HepG2 (cell line): ENCODE results near the gene HSCB. TPM values are rescaled to one million over a fixed set of nuclear protein-coding genes. Genes with fewer than 3 reads are reported as not detected.

ENCODE experiments used
- CSRNP1 ChIP-seq: sonication (generic); formaldehyde crosslinking; IDR thresholded peaks from 2 replicates; pipeline ENCODE4 v1.8.1; 2023; ENCODE audit warnings: mild to moderate bottlenecking, missing genetic modification reagents
- DDIT3 ChIP-seq: sonication (generic); formaldehyde crosslinking; IDR thresholded peaks from 2 replicates; pipeline ENCODE4 v1.4.0; 2020; ENCODE audit warnings: mild to moderate bottlenecking, missing genetic modification reagents
- FLYWCH1 ChIP-seq: sonication (generic); formaldehyde crosslinking; IDR thresholded peaks from 2 replicates; pipeline ENCODE4 v1.8.1; 2023; ENCODE audit warnings: mild to moderate bottlenecking, missing genetic modification reagents
- JARID2 ChIP-seq: sonication (generic); formaldehyde crosslinking; IDR thresholded peaks from 2 replicates; pipeline ENCODE4 v1.8.1; 2023; ENCODE audit warnings: missing genetic modification reagents, inconsistent platforms; ENCODE audit not compliant: insufficient replicate concordance
- MLXIP ChIP-seq: sonication (generic); formaldehyde crosslinking; IDR thresholded peaks from 2 replicates; pipeline ENCODE4 v1.9.0; 2021; ENCODE audit warnings: missing genetic modification reagents, borderline replicate concordance
- NCOA1 ChIP-seq: sonication (generic); formaldehyde crosslinking; IDR thresholded peaks from 2 replicates; pipeline ENCODE4 v1.9.0; 2021; ENCODE audit warnings: missing genetic modification reagents
- PRDM15 ChIP-seq: sonication (generic); formaldehyde crosslinking; IDR thresholded peaks from 2 replicates; pipeline ENCODE4 v1.4.0; 2020; ENCODE audit warnings: missing genetic modification reagents
- TBP ChIP-seq: sonication (generic); formaldehyde crosslinking; IDR thresholded peaks from 2 replicates; pipeline ENCODE4 v1.5.0; 2020; ENCODE audit warnings: missing genetic modification reagents
- THAP7 ChIP-seq: sonication (generic); formaldehyde crosslinking; IDR thresholded peaks from 2 replicates; pipeline ENCODE4 v1.8.1; 2023; ENCODE audit warnings: mild to moderate bottlenecking, missing genetic modification reagents
- U2AF1 ChIP-seq: fragments of 200-400 bp; formaldehyde crosslinking; optimal IDR thresholded peaks from 2 replicates; pipeline ENCODE3; 2017; ENCODE audit warnings: mild to moderate bottlenecking, low read depth, low read length
- ZFYVE20 ChIP-seq: sonication (generic); formaldehyde crosslinking; IDR thresholded peaks from 2 replicates; pipeline ENCODE4 v1.8.0; 2023; ENCODE audit warnings: low read depth, mild to moderate bottlenecking, moderate library complexity, missing genetic modification reagents, borderline replicate concordance
- ZNF10 ChIP-seq: sonication (generic); formaldehyde crosslinking; IDR thresholded peaks from 2 replicates; pipeline ENCODE4 v1.4.0; 2020; ENCODE audit warnings: mild to moderate bottlenecking, low read depth, missing genetic modification reagents, borderline replicate concordance
- ZNF30 ChIP-seq: sonication (generic); formaldehyde crosslinking; IDR thresholded peaks from 2 replicates; pipeline ENCODE4 v1.5.0; 2020; ENCODE audit warnings: mild to moderate bottlenecking, missing genetic modification reagents
- ZNF337 ChIP-seq: sonication (generic); formaldehyde crosslinking; IDR thresholded peaks from 2 replicates; pipeline ENCODE4 v1.5.1; 2020; ENCODE audit warnings: missing genetic modification reagents, low read depth, mild to moderate bottlenecking, borderline replicate concordance
- ZNF513 ChIP-seq: sonication (generic); formaldehyde crosslinking; conservative IDR thresholded peaks from 2 replicates; pipeline ENCODE4 v1.5.0; 2020; ENCODE audit warnings: missing genetic modification reagents
- ZNF589 ChIP-seq: sonication (generic); formaldehyde crosslinking; conservative IDR thresholded peaks from 2 replicates; pipeline ENCODE4 v1.8.0; 2022; ENCODE audit warnings: mild to moderate bottlenecking, moderate library complexity, missing genetic modification reagents
- ZNF709 ChIP-seq: sonication (generic); formaldehyde crosslinking; IDR thresholded peaks from 2 replicates; pipeline ENCODE4 v1.5.0; 2020; ENCODE audit warnings: mild to moderate bottlenecking, missing genetic modification reagents
- polyA plus RNA-seq, 8 experiments: library from polyadenylated mRNA; depleted of rRNA in 3 of 8; stranded (reverse) in 7 of 8; unstranded in 1 of 8; fragments of >200 nt; fragmentation: Illumina TruSeq in 4 of 8; extraction: Trizol in 4 of 8; gene quantifications; 2 replicates each; pipeline versions ENCODE4 v1.2.1 to v1.2.3, GENCODE V29; 2011 to 2016; ENCODE audit warnings: low read depth in 4 of 8, missing spikeins in 1 of 8, mixed read lengths in 1 of 8; ENCODE audit not compliant: insufficient read depth in 1 of 8
- total RNA-seq, 5 experiments: library from RNA; depleted of rRNA; stranded (reverse); fragments of >200 nt; fragmentation: Illumina TruSeq; extraction: Trizol; gene quantifications; 2 replicates each; pipeline ENCODE4 v1.2.3, GENCODE V29; 2016; ENCODE audit warnings: low read depth in 1 of 5

The HSCB gene
- total and polyA plus RNA-seq, 2 of the 13 experiments (the other 11 are each of a cell fraction or from before 2014, with no cell fraction given) = 15.4 to 20.9 TPM

GRCh38 chr22:28783786-28784671 is 42.2 kb downstream of the HSCB start (continued):
- TF ChIP-seq MLXIP (no peak; the same call in 1 of the 2 replicates), U2AF1 (no peak), THAP7 (CRISPR knock-in tag) (no peak), ZNF709 (CRISPR knock-in tag) (no peak), NCOA1 (CRISPR knock-in tag) (no peak), ZNF513 (no peak), CSRNP1 (CRISPR knock-in tag) (no peak), ZFYVE20 (CRISPR knock-in tag) (no peak), JARID2 (CRISPR knock-in tag) (no peak), DDIT3 (CRISPR knock-in tag) (no peak), ZNF337 (CRISPR knock-in tag) (no peak), FLYWCH1 (CRISPR knock-in tag) (no peak), ZNF589 (CRISPR knock-in tag) (0 out of 2 replicates have a peak, but pooled peaks have one; percentile 52), ZNF10 (CRISPR knock-in tag) (no peak), ZNF30 (CRISPR knock-in tag) (no peak), PRDM15 (CRISPR knock-in tag) (peak; percentile 99), TBP (no peak)
